Stimulated activated CD4-positive, alpha-beta T cell treated with anti-CD3 and anti-CD28 coated beads, Interleukin-12 subunit alpha, Interleukin-12 subunit beta, amount 100 ng/mL, for 48 hours (primary cell): Measurements from ENCODE around the gene FAM3A.

ENCODE experiments used
- DNase-seq, 3 donors: peaks; one replicate each; pipeline ENCODE4 v3.0.0-alpha.2; 2020; ENCODE audit warnings: low read depth in 2 of 3, low spot score in 1 of 3

The FAM3A gene

DNA sequence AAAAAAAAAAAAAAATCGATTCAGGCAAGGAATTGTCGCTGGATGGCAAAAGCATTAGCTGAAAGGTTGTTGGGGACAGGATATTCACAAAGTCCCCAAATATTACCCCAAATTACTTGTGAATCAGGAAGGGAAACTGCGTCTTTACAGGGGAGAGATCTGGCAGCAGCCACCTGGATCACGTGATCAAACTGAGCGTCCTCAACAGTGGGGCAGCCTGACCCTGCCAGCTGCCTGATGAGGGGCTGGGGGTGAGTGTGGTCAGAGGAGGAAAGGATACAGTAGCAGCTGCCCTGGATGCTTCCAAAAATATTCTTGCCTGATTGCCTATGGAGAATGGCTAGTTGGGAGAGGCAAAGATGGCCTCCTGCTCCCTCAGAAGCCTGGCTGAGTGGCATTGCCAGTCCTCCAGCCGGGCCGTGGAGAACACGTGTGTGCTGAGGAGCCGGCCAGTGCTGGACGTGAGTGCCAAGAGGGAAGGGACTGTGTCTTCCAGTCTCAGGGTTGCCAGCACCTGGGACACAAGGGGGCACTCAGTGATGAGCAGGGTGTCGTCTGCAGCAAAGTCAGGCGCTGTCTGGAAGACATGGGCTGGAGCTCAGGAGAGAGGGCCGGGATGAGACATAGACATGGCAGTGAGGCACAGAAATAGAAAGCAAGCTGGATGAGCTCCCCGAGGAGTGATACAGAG lies 34.0 kb downstream of the FAM3A start:
- no peak for DNase-seq

GRCh38 chrX:154481195-154481594 lies 34.8 kb downstream of the FAM3A start:
- DNase-seq: no peak

DNA sequence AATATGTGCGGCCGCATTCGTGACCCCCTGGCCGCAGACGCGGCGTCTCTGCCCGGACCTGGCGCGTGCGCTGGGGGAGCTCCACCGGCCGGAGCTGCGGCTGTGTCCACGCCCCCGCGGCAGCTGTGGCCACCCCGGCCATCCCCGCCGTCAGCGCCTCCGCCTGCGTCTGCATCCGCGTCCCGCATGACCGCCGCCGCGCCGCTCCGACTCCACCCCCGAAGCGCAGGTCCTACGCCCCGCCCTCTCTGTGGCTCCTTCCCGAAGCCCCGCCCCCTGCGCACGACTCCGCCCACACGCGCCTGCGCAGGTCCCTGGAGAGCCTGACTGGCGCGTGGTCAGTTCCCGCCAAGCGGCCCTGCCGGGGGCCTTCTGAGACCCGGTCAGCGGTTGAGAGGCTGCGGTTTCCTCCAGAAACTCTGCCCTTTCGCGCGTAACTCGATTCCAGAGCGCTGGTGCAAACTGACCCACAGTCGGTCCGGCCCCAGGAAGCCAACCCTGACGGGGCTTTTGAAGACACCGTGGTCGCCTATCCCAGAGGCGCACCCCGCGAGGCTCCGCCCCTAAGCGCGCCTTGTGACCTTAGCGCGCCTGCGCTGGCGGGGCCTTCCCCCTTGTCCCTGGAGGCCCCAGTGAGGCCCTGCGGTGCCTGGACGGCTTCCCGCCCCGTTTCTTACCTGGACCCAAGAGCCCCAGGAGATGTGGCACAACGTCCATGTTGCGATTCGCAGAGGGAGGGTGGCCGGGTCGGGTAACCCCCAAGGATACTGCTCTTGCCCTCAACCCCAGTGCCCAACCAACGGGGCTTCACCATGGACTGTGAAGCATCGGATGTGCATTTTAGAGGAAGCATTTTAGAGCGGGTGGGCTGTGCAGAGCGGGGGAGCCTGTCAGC lies 37.1 kb downstream of the FAM3A start, which contains the start of gene LAGE3:
LAGE3 (minus strand) TSS at position 554 of the 895 bp plus-strand sequence; CDS start at position 188, 366 bp downstream.
- DNase-seq: peak; percentile 88 to 91 (median 89)

DNA sequence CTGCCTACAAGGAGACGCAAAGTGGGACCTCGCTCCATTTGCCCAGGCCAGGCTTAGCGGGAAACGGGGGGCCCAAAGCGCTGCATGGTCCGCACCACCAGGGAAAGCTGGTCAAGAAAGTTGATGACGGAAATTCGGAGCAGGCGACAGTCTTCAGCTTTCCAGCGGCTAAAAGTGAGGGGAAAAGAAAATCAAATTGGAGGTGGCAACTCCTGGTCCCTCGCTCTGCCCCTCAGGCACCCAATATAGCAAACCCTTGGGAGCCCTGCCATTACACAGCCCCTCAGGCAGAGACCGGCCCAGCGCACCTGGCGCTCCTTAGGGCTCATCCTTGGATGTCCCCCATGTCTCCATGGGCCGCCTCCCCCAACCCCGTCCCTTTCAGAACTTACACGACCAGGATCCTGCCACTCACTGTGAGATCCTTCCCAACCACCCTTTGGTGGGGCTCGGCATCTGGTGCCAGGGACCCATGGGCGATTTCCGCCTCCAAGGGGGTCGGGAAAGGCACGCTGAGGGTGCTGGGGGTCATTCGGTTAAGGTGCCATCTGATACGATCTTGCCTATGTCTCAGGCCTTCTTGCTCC lies 38.0 kb downstream of the FAM3A start:
- DNase-seq: no peak

DNA sequence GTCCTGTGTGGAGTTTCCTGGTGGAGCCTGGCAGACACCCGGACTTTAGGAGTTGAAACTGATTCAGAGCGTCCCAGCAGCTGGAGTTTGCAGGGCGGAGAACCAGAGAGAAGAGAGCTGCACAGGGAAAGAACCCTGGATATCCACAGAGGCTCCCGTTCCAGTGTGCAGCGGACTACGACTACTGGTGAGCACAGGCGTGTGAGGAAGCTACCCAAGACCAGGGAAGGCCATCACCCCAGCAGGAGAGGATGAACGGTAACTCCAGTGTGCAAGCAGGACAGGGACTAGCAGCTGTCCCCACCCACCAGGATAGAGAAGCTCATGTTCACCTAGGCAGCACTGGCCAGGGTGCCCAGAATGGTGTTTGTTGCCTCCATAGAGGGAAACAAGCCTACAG lies 39.2 kb downstream of the FAM3A start:
- no peak for DNase-seq

DNA sequence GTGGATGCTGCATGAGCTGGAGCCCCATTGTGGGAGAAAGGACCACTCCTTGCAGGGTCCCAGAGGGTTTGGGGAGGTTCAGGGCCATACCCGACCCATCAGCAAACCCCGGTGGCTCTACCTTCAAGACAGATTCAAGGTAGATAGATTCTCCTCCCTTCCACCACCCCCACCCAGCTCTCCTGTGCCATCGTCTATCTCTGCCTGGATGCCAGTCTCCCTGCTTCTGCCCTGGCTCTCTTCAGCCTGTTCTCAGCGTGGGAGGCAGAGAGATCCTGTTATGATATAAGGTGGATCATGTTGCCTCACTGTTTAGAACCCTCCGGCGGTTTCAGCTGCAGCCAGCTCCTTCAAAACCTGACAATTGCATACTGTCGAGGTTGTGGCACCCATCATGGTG lies 42.3 kb downstream of the FAM3A start:
- DNase-seq: no peak

- DNase-seq: no peak
These were observed 43.1 kb downstream of the FAM3A start for GRCh38 chrX:154472685-154473632.

DNA sequence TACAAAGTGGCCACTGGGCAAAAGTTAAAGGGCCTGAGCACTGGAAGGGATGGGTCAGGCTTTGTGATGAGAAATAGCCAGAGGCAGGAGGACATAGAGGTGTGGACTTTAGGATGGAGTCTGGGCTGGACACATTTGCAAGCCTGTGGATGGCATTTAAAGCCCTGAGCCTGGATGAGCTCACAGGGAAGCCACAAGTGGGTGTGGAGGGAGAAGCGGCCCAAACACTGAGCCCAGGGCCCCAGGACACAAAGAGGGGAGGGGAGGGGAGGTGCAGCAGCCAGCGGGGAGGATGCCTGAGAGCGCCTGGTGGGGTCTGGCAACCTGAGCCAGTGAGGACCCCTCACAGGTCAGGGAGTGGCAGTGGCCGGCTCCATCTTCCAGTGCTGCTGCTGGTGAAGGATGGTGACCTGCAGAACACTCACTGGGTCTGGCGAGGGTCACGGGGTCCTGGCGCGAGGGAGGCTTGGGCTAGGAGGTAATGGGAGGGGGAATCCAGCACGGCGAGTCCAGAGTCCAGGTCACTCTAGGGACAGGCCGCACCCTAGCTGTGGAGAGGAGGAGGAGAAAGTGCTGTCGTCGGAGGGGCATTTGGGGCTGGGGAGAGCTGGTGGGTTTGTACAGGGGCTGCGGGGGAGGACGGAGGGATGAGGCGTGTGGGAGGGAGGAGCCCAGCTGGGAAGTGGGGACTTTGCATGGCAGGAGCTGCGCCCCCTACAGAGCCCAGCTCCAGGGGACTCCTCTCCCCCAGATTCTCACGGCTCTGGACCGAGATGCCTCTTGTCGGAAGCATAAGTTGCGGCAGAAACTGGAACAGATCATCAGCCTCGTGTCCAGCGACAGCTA lies 44.0 kb downstream of the FAM3A start:
- DNase-seq: no peak

DNA sequence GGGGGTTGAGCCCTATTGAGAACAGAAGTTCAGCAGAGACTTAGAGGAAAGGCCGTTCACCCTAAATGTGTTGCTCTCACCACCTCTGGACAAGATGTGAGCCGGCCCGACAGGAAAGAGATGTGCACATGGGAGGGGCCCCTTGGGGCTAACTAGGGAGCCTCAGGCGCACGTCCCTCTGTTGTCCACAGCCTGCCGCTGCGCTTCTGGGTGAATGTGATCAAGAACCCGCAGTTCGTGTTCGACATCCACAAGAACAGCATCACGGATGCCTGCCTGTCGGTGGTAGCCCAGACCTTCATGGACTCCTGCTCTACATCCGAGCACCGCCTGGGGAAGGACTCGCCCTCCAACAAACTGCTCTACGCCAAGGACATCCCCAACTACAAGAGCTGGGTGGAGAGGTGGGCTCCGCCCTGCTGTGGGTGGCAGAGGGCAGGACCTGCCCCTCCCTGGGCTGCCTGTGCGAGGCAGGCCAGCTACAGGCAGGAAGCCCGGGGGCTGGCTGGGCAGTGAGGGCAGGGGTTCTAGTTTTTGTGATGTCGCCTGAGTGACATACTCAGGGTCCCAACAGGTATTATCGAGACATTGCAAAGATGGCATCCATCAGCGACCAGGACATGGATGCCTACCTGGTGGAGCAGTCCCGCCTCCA lies 45.0 kb downstream of the FAM3A start:
- no peak for DNase-seq

DNA sequence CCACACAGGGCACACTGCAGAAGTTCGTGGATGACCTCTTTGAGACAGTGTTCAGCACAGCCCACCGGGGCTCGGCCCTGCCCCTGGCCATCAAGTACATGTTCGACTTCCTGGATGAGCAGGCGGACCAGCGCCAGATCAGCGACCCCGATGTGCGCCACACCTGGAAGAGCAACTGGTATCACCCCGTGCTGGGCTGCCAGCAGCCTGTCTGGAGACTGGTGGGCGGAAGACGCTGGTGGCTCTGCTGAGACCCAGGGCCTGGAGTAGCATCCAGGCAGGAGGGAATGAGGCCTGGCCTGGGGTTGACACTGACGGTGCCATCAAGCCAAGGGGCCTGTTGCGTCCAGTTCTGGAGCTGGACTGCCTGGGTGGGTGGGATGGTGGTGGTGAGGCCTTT lies 45.6 kb downstream of the FAM3A start:
- no peak for DNase-seq

DNA sequence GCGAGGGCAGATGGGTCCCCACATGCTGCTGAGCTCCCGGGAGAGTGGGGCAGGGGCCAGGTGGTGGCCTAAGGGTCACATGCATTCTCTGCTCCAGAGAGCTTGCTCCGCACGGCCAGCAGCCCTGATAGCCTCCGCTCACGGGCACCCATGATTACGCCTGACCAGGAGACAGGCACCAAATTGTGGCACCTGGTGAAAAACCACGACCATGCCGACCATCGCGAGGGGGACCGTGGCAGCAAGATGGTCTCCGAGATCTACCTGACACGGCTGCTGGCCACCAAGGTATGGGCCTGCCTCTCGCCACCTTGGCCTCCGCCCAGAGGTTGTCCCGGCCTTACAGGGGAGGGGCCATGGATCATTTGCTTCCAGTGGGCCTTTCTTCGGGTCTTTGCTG lies 46.2 kb downstream of the FAM3A start:
- no peak for DNase-seq

DNA sequence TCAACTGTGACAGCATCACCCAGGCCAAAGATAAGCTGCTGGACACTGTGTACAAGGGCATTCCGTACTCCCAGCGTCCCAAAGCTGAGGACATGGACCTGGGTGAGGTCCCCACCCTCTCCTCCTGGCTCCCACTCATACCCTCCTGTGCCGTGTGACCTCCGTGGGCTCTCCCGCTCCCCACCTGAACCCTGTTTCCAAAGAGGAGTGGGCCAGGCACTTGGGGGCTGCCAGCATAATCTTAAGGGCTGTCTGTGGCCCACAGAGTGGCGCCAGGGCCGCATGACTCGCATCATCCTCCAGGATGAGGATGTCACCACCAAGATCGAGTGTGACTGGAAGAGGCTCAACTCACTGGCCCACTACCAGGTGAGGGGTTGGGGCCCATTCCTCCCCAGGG lies 46.9 kb downstream of the FAM3A start:
- no peak for DNase-seq

- DNase-seq: no peak
These were observed 47.8 kb downstream of the FAM3A start for GRCh38 chrX:154468217-154468616.

GRCh38 chrX:154467556-154467955 lies 48.5 kb downstream of the FAM3A start:
- DNase-seq: no peak

GRCh38 chrX:154466907-154467306 lies 49.1 kb downstream of the FAM3A start:
- no peak for DNase-seq

- no peak for DNase-seq
These were observed 50.0 kb downstream of the FAM3A start for GRCh38 chrX:154466036-154466435.

DNA sequence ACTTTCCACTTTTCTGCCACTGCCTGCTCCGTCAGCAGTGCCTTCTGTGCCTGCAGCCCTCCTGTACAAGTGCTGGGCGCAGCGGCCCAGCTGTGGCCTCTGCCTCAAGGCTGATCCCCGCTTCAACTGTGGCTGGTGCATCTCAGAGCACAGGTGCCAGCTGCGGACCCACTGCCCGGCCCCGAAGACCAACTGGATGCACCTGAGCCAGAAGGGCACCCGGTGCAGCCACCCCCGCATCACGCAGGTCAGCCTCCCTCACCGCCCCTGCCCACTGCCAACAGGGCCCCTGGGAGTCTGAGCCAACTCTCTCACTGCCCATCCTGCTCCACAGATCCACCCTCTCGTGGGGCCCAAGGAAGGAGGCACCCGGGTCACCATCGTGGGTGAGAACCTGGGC lies 50.4 kb downstream of the FAM3A start:
- no peak for DNase-seq

DNA sequence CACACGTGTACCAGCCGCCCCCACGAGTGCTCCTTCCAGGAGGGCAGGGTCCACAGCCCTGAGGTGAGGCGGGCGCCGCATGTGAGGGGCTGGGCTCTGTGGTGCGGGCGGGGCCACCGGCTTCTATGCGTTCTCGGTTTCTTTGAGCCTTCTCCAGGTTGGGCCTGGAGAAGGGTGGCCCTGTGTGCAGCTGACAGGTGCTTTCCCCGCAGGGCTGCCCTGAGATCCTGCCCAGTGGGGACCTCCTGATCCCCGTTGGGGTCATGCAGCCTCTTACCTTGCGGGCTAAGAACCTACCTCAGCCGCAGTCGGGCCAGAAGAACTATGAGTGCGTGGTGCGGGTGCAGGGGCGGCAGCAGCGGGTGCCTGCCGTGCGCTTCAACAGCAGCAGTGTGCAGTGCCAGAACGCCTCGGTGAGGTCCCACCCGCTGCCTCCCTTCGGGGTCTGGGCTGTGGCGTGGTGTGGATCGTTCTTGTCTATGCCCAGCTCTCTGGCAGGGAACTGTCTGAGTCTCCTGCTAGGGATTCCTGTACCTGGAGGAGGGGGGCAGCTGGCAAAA lies 51.1 kb downstream of the FAM3A start:
- DNase-seq: no peak

- DNase-seq: no peak
These were observed 52.3 kb downstream of the FAM3A start for GRCh38 chrX:154463611-154464220.
